ENCODE data around the gene ARMH4. TPM values are rescaled to one million over a fixed set of nuclear protein-coding genes. Genes with fewer than 3 reads are reported as not detected.

ARMH4 gene
- total and polyA plus RNA-seq, 8 donors = 0.40 to 14.3 (median 1.9) TPM; not detected in 1

DNA sequence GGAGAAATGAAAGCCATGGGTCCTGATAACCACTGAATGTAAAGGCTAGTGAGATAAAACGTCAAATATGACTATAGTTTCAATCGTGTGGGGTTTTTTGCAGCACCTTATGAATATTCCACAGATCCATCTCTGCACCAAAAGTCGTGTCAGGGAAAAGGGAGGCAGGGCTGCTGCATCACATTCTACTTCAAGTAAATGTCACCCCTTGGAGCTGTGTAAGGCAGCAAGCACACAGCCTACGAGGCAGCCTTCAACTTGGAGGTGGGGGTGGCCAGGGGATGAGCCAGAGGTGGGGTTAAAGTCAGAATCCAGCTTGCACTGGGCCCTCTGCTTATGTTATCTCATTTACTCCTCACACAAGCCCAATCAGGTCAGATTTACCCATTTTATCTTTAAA is 90.4 kb downstream of the ARMH4 start:
- intact Hi-C loops (cut with DNase I; ENCODE audit: low total_unique reads) = no loop called here
- Histone ChIP-seq H3K9me3 (no peaks in the 10 kb centered on the region), H3K4me1 (no peaks in the 10 kb centered on the region), H3K4me3 (no peak overlapping the region), H3K36me3 (no peaks in the 10 kb centered on the region), H3K27me3 (no peaks in the 10 kb centered on the region), H3K27ac (no peak overlapping the region)
- DNase-seq = no peak
- TF ChIP-seq EP300 (IDR thresholded peaks at IDR 0.05) (no peak), POLR2A (IDR thresholded peaks at IDR 0.05) (no peak), POLR2AphosphoS5 (IDR thresholded peaks at IDR 0.05) (no peak), CTCF (IDR thresholded peaks at IDR 0.05) (no peak)
- 60 to 73% (median 67%) methylated on average over 4 of the region's 4 CpGs for WGBS, 5 donors

DNA sequence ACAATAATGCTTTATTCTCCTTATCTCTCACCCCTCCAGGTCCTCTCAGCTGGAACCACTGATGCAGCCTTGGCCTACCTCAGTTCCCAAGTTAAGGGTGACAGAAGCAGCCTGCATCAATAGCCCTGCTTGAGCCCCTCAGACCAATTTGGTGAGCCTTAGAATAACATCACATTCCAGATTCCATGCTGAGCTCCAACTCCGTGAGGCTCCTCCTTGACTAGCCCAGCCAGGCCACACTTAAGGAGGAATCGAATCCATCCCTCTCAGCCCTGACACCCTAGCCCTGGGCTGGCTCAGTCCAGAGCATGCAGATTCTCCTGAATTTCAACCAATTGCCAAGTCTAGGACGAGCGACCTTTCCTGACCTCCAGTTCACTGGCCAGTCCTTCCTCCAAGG is 91.1 kb downstream of the ARMH4 start:
- no peaks in the 10 kb centered on the region for H3K36me3 ChIP-seq
- 74 to 86% (median 78%) methylated on average over 3 to 4 of the region's 4 CpGs for WGBS, 5 donors
- H3K4me3 ChIP-seq = no peak overlapping the region
- H3K27me3 ChIP-seq = no peaks in the 10 kb centered on the region
- H3K27ac ChIP-seq = no peak overlapping the region
- intact Hi-C loops (cut with DNase I; ENCODE audit: low total_unique reads) = no loop called here
- no peaks in the 10 kb centered on the region for H3K9me3 ChIP-seq
- DNase-seq = no peak
- TF ChIP-seq POLR2A (IDR thresholded peaks at IDR 0.05) (no peak), EP300 (IDR thresholded peaks at IDR 0.05) (no peak)
- no peaks in the 10 kb centered on the region for H3K4me1 ChIP-seq

GRCh38 chr14:58060077-58060476 is 91.9 kb downstream of the ARMH4 start:
- no peaks in the 10 kb centered on the region for H3K36me3 ChIP-seq
- TF ChIP-seq CTCF (IDR thresholded peaks at IDR 0.05) (no peak), POLR2A (IDR thresholded peaks at IDR 0.05) (no peak), EP300 (IDR thresholded peaks at IDR 0.05) (no peak), POLR2AphosphoS5 (IDR thresholded peaks at IDR 0.05) (no peak)
- intact Hi-C loops (cut with DNase I; ENCODE audit: low total_unique reads) = no loop called here

DNA sequence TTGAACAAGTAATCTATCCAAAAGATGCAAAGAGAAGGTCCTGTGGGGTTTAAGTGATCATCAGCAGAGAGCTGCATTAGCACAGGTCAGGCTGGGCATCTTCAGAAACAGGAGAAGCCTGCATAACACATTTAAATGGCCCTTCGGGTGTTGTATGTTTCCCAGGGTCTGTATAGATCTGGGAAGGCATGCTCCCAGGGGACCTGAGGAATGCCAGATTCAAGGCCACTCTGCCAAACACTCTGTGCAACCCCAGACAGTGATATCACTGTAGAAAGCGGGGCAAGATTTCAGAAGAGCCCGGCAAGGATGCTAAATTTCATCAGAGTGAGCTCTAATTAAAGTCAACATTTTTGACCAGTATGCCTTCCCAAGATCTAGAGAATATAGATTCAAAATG is 92.9 kb downstream of the ARMH4 start:
- intact Hi-C loops (cut with DNase I; ENCODE audit: low total_unique reads) = no loop called here
- Histone ChIP-seq H3K36me3 (no peaks in the 10 kb centered on the region), H3K4me1 (no peaks in the 10 kb centered on the region), H3K27me3 (no peaks in the 10 kb centered on the region), H3K27ac (no peak overlapping the region), H3K4me3 (no peak overlapping the region), H3K9me3 (no peaks in the 10 kb centered on the region)
- DNase-seq = no peak
- WGBS, 5 donors = 73 to 95% (median 85%) methylated on average over 3 of the region's 3 CpGs
- no peak for TF ChIP-seq POLR2AphosphoS5 (IDR thresholded peaks at IDR 0.05)
- TF ChIP-seq CTCF (IDR thresholded peaks at IDR 0.05) = no peak
- TF ChIP-seq POLR2A (IDR thresholded peaks at IDR 0.05) = no peak
- TF ChIP-seq EP300 (IDR thresholded peaks at IDR 0.05) = no peak

More at GRCh38 chr14:58060077-58060476, 91.9 kb downstream of the ARMH4 start:
- no peaks in the 10 kb centered on the region for H3K27me3 ChIP-seq
- H3K27ac ChIP-seq = no peak overlapping the region
- 43 to 80% (median 69%) methylated on average over 3 of the region's 3 CpGs for WGBS, 5 donors
- H3K9me3 ChIP-seq = no peaks in the 10 kb centered on the region
- no peaks in the 10 kb centered on the region for H3K4me1 ChIP-seq
- H3K4me3 ChIP-seq = no peak overlapping the region
- DNase-seq = no peak

DNA sequence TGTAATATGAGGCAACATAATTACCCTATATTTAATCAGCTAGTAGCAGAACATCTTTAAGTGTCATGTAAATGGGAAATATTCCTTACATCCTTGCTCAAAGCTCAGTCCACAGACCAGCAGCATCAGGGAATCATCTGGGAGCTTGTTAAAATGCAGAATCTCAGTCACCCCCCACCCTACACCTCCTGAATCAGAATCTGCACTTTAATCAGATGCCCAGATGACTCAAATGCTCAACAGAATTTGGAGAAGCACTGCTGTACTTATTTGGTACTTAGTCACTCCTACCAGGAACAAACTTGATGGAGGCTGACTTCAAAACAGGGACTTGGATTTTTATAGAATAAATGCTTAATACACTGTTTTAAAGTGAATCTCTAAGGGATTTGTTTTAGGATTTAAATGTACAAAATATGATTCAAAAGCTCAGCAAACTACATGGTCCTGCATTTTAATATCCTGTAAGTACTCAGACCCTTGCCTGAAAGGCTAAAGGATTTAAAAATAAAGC is 96.5 kb downstream of the ARMH4 start:
- no peaks in the 10 kb centered on the region for H3K4me1 ChIP-seq
- H3K36me3 ChIP-seq = no peaks in the 10 kb centered on the region
- H3K27me3 ChIP-seq = no peaks in the 10 kb centered on the region
- H3K9me3 ChIP-seq = no peaks in the 10 kb centered on the region
- H3K27ac ChIP-seq = no peak overlapping the region
- intact Hi-C loops (cut with DNase I; ENCODE audit: low total_unique reads) = no loop called here
- H3K4me3 ChIP-seq = no peak overlapping the region
- DNase-seq = no peak
- no peak for TF ChIP-seq CTCF (IDR thresholded peaks at IDR 0.05)
- no peak for TF ChIP-seq POLR2AphosphoS5 (IDR thresholded peaks at IDR 0.05)
- no peak for TF ChIP-seq EP300 (IDR thresholded peaks at IDR 0.05)
- TF ChIP-seq POLR2A (IDR thresholded peaks at IDR 0.05) = no peak

Measured in stomach (tissue), 9 donors.